ENCODE measurements around the gene CREG1. TPM values are rescaled to one million over a fixed set of nuclear protein-coding genes. Genes with fewer than 3 reads are reported as not detected.

Gene CREG1
- polyA plus RNA-seq, 2 of the 4 experiments (the other 2 are of a cell fraction) = 70.2 to 129 TPM

GRCh38 chr1:167510881-167511280 is 42.7 kb downstream of the CREG1 start:
- H3K4me3 ChIP-seq = no peak overlapping the region
- DNase-seq (ENCODE audit: low read depth in 1 of 2, low spot score in 1 of 2) = no peak
- WGBS (ENCODE audit: missing lambda C conversion rate) = 70% methylated on average over 4 of the region's 4 CpGs
- no peak for FAIRE-seq
- ChIA-PET CTCF (no interaction called here), POLR2A (no interaction called here)
- H3K4me2 ChIP-seq = no peak overlapping the region
- ATAC-seq = no peak
- no peaks in the 10 kb centered on the region for H3K9me3 ChIP-seq
- no peaks in the 10 kb centered on the region for H3K4me1 ChIP-seq
- no peak overlapping the region for H3K27ac ChIP-seq
- TF ChIP-seq E2F6 (IDR thresholded peaks at IDR 0.05; ENCODE audit: borderline replicate concordance, low read depth) (no peak), SMC3 (IDR thresholded peaks at IDR 0.05) (no peak), POLR2A (IDR thresholded peaks at IDR 0.05; ENCODE audit: low read length) (no peak), SREBF2 (IDR thresholded peaks at IDR 0.05) (no peak), GATA3 (IDR thresholded peaks at IDR 0.05; ENCODE audit: borderline replicate concordance) (no peak), POLR2AphosphoS2 (conservative IDR thresholded peaks at IDR 0.05; ENCODE audit: low read length) (no peak), KDM5A (IDR thresholded peaks at IDR 0.05) (no peak), MAZ (IDR thresholded peaks at IDR 0.05; ENCODE audit: borderline replicate concordance, low read depth, low read length) (no peak), RNF2 (IDR thresholded peaks at IDR 0.05; ENCODE audit: borderline replicate concordance, low read depth) (no peak)
- TF ChIP-seq, protein P1, sequence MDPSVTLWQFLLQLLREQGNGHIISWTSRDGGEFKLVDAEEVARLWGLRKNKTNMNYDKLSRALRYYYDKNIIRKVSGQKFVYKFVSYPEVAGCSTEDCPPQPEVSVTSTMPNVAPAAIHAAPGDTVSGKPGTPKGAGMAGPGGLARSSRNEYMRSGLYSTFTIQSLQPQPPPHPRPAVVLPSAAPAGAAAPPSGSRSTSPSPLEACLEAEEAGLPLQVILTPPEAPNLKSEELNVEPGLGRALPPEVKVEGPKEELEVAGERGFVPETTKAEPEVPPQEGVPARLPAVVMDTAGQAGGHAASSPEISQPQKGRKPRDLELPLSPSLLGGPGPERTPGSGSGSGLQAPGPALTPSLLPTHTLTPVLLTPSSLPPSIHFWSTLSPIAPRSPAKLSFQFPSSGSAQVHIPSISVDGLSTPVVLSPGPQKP (IDR thresholded peaks at IDR 0.05; ENCODE audit: low read depth, low read length) = no peak
- TF ChIP-seq, protein P2, sequence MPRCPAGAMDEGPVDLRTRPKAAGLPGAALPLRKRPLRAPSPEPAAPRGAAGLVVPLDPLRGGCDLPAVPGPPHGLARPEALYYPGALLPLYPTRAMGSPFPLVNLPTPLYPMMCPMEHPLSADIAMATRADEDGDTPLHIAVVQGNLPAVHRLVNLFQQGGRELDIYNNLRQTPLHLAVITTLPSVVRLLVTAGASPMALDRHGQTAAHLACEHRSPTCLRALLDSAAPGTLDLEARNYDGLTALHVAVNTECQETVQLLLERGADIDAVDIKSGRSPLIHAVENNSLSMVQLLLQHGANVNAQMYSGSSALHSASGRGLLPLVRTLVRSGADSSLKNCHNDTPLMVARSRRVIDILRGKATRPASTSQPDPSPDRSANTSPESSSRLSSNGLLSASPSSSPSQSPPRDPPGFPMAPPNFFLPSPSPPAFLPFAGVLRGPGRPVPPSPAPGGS (IDR thresholded peaks at IDR 0.05) = no peak
- TF ChIP-seq, protein P3, sequence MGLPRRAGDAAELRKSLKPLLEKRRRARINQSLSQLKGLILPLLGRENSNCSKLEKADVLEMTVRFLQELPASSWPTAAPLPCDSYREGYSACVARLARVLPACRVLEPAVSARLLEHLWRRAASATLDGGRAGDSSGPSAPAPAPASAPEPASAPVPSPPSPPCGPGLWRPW (IDR thresholded peaks at IDR 0.05) = no peak

- TF ChIP-seq EHF (CRISPR knock-in tag; IDR thresholded peaks at IDR 0.05) (no peak), HOXA7 (CRISPR knock-in tag; IDR thresholded peaks at IDR 0.05) (no peak), HDAC2 (IDR thresholded peaks at IDR 0.05) (no peak), NPAS2 (CRISPR knock-in tag; IDR thresholded peaks at IDR 0.05; ENCODE audit: borderline replicate concordance) (no peak), JUN (IDR thresholded peaks at IDR 0.05) (no peak), CBX2 (IDR thresholded peaks at IDR 0.05; ENCODE audit: borderline replicate concordance, low read depth) (no peak), ESRRA (IDR thresholded peaks at IDR 0.05; ENCODE audit: borderline replicate concordance, low read length) (no peak), FOSL2 (IDR thresholded peaks at IDR 0.05) (no peak), FOSL2 (CRISPR knock-in tag; IDR thresholded peaks at IDR 0.05) (no peak), TP53 (CRISPR knock-in tag; IDR thresholded peaks at IDR 0.05) (no peak), NR3C1 (IDR thresholded peaks at IDR 0.05) (no peak), ZC3H11A (IDR thresholded peaks at IDR 0.05) (no peak), MAX (IDR thresholded peaks at IDR 0.05) (no peak), RNF2 (IDR thresholded peaks at IDR 0.05; ENCODE audit: borderline replicate concordance, low read depth) (no peak), NFE2L2 (conservative IDR thresholded peaks at IDR 0.05; ENCODE audit: low read length) (no peak), ZSCAN20 (CRISPR knock-in tag; IDR thresholded peaks at IDR 0.05) (no peak), ATOH8 (CRISPR knock-in tag; IDR thresholded peaks at IDR 0.05; ENCODE audit: low read depth) (no peak), MYC (IDR thresholded peaks at IDR 0.05; ENCODE audit: borderline replicate concordance, low read length) (no peak), CHD4 (IDR thresholded peaks at IDR 0.05; ENCODE audit: borderline replicate concordance) (no peak)
- TF ChIP-seq, protein P2 (IDR thresholded peaks at IDR 0.05) = no peak
- DNase-seq (ENCODE audit: low read depth in 1 of 2, low spot score in 1 of 2) = no peak
- no peaks in the 10 kb centered on the region for H3K4me1 ChIP-seq
- ChIA-PET CTCF (no interaction called here), POLR2A (no interaction called here)
- no peak for FAIRE-seq
- no peak; a peak in 1 of 6 replicates for ATAC-seq
- H3K4me3 ChIP-seq = no peak overlapping the region
- H3K27ac ChIP-seq = no peak overlapping the region
- 31% methylated on average over 3 of the region's 3 CpGs for WGBS (ENCODE audit: missing lambda C conversion rate)
- H3K9me3 ChIP-seq = no peaks in the 10 kb centered on the region
- no peak overlapping the region for H3K4me2 ChIP-seq
These were observed 43.3 kb downstream of the CREG1 start for GRCh38 chr1:167510244-167510643.

Measured in A549 (cell line).